Right forelimb (tissue), 1 donor: ENCODE data around the gene KLHL20.
A peak's percentile ranks its signal among the peaks of the same experiment; 100 is the strongest.
"Not testable (repeated sequence)": the region's sequence is repeated elsewhere in the genome, so short reads cannot be mapped to it uniquely, and the experiment has no call there.

Experiments
- DNase-seq: peaks from one replicate; pipeline ENCODE4 v3.0.0-alpha.2; 2018

The KLHL20 gene

DNA sequence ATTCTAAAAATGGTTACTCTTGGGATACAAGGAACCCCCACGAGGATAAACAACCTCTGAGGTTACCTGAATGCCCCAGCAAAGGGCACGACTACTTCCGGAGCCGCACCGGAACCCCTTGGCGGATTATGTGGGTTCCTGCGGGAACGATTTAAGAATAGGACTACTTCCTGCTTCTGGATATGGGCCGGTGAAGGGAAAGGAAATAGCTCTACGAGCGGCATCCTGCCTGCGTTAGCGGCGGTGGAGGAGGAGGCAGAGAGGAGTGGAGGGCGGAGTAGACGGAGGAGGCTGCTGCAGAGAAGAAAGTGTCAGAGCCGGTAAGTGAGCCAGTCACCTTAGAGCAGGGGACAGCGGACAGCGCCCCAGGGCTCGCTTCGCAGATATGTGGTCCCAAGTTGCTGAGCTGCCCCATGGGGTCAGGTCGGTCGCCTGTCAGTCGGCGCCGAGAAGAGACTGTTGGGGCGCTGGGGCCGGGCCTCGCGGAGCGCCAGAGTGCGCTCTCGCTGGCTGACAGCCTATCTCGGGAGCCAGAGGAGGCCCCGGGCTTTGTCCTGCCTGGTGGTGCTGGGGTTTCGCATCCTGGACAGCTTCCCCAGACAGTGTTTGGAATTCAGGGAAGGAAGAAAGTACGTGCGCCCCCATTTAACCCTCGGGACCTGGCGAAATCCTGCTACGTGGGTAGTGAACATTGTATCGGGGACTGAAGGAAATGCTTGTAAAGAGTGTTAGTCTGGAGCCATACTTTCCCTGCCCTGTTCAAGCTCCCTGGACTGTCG, at the start of gene KLHL20:
Gene KLHL20 (plus strand): TSS at position 223 of the 779 bp plus-strand sequence. CDS start 1,063 bp downstream, outside the sequence.
- peak; percentile 87 for DNase-seq

GRCh38 chr1:173666646-173667045, 48.1 kb upstream of the KLHL20 start:
- DNase-seq: no peak

DNA sequence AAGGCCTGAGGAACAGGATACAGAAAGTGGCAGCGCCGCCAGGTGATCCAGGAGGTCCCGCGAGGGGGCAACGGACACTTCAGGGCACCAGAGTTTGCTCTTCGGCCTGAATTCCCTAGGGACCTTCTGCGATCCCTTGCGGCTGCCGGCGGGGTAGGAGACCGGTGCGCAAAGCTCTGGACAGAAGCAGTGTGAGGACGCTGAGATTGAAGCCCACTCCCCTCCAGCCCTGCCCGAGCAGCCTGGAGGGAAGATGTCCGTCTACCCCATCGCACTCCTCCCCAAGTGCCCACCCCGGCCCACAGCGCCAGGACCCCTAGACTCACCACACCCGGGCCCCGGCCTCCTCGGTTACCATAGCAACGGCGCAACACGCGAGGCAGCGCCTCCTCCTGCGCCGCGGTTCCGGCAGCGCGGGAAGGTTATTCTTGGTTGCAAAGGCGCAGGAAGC, 45.3 kb upstream of the KLHL20 start, which contains the start of gene ANKRD45:
Gene ANKRD45 (minus strand): TSS at position 361 of the 451 bp plus-strand sequence. CDS start 10,433 bp downstream, outside the sequence.
- DNase-seq: peak; percentile 73

GRCh38 chr1:173674496-173674895, 40.3 kb upstream of the KLHL20 start:
- DNase-seq: not testable (repeated sequence)

GRCh38 chr1:173680152-173680551, 34.6 kb upstream of the KLHL20 start:
- not testable (repeated sequence) for DNase-seq

DNA sequence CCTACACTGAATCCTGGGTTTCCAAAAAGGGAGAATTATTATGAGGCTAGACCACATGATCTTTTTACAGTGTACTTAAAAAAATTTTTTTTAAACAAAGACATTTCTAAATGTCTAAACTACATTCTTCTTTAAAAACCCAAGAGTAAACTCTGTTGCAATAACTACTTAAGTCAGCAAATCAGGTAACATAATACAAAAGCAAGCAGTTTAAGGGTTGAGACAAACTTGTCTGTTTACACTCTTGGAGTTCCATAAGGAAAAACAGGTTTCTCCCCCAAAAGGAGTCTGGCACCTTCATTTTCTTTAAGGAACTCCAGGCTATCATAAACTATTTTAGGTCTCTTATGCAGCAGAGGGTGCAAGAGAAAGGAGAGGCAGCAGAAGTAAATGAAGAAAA, 32.6 kb upstream of the KLHL20 start:
- DNase-seq: no peak

- DNase-seq: not testable (repeated sequence)
Measured at GRCh38 chr1:173683838-173684237, 30.9 kb upstream of the KLHL20 start.

GRCh38 chr1:173685121-173685520, 29.7 kb upstream of the KLHL20 start:
- not testable (repeated sequence) for DNase-seq

- DNase-seq: no peak
Measured at GRCh38 chr1:173688300-173688699, 26.5 kb upstream of the KLHL20 start.

GRCh38 chr1:173693238-173693637, 21.5 kb upstream of the KLHL20 start:
- DNase-seq: no peak

DNA sequence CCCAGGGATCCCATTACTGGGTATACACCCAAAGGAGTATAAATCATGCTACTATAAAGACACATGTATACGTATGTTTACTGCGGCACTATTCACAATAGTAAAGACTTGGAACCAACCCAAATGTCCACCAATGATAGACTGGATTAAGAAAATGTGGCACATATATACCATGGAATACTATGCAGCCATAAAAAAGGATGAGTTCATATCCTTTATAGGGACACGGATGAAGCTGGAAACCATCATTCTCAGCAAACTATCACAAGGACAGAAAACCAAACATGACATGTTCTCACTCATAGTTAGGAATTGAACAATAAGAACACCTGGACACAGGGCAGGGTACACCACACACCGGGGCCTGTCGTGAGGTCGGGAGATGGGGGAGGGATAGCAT, 13.5 kb upstream of the KLHL20 start:
- not testable (repeated sequence) for DNase-seq

- DNase-seq: no peak
Measured at GRCh38 chr1:173702736-173703135, 12.0 kb upstream of the KLHL20 start.

DNA sequence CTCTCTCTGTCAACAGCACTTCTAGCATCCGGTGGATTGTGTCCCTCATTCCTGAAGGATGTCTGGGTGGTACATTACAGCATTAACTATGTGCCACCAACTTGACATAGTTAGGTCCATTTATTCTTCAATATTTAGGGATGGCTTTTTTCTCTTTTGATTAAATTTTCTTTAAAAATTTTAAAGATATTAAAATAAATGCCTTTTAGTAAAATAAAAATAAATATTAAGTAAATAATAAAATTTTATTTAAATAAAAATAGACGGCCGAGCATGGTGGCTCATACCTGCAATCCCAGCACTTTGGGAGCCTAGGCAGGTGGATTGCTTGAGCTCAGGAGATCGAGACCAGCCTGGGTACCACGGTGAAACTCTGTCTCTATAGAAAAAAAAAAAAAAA, 9.7 kb upstream of the KLHL20 start:
- DNase-seq: no peak

DNA sequence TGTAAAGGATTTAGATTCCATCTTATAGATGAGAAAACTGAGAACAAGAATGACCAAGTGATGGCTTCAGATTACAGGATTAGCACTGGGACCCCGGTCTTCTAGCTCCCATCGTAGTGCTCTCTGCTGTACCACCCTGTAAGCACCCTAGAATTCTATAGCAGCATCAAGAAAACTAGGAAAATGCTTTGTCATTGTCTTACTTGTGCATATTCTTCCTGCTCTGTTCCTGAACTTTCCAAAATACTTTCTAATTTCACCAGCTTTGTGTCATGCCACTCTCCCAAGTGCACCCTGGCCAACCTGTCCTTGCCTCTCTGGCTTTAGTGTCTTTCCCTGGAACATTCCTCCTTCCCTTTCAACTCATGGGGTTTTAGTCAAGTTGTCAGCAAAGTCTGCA, 6.0 kb upstream of the KLHL20 start:
- no peak for DNase-seq

DNA sequence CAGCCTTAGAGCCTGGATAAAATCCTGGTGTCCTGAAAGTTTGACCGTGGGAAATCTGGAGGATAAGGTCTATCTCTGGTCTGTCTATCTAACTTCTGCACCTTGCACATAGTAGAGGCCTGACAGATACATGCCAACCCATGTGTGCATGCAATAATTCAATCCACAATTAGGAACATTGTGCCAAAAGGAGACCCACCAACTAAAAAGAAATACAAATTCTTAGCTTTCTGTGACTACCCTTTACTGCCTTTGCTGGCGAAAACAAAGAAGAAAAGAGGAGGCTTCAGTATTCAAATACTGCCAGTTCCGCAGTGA, 381 bp upstream of the KLHL20 start:
- no peak for DNase-seq

DNA sequence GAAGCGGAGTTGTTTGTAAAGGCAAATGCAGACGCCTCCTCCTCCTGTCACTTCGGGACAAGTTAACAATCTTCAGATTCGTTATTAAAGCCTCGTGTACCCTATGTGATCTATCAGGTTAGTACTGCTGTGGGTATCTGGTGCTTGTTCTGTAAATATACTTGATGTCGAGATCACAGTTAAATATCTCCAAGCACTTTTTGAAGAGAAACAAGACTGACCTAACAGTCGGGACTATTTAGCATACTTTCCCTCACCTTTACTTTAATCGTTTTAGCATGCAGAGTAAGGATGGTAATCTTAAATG, 710 bp downstream of the KLHL20 start:
- DNase-seq: no peak

DNA sequence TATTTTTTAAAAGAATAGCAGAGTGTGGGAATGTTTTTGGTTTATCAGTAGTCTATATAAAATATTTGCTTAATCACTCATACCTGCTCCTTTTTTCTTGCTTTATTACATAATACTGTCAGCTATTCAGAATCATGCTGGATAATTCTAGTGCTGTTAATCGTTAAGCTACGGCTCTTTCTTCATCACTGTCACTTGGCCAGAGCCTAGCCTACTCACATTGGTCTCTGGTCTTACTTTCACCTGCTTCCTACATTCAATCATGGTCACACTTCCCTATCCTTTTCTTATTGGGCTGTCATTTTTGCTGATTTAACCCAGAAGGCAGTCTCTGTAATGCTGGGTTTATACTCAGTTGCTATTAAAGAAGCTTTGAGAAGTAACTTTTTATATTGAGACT, 2.5 kb downstream of the KLHL20 start:
- no peak for DNase-seq

DNA sequence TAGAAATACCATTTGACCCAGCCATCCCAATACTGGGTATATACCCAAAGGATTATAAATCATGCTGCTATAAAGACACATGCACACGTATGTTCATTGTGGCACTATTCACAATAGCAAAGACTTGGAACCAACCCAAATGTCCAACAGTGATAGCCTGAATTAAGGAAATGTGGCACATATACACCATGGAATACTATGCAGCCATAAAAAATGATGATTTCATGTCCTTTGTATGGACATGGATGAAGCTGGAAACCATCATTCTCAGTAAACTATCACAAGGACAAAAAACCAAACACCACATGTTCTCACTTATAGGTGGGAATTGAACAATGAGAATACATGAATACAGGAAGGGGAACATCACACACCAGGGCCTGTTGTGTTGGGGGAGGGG, 16.6 kb downstream of the KLHL20 start:
- not testable (repeated sequence) for DNase-seq

DNA sequence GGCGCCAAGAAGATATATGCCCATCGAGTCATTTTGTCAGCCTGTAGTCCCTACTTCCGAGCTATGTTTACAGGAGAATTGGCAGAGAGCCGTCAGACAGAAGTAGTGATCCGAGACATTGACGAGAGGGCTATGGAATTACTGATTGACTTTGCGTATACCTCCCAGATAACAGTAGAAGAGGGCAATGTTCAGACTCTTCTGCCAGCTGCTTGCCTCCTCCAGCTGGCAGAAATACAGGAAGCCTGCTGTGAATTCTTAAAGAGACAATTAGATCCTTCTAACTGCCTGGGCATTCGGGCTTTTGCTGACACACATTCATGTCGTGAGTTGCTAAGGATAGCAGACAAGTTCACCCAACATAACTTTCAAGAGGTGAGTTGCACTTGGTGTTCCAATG, 19.1 kb downstream of the KLHL20 start:
- DNase-seq: no peak

GRCh38 chr1:173736104-173736503, 21.3 kb downstream of the KLHL20 start:
- not testable (repeated sequence) for DNase-seq

DNA sequence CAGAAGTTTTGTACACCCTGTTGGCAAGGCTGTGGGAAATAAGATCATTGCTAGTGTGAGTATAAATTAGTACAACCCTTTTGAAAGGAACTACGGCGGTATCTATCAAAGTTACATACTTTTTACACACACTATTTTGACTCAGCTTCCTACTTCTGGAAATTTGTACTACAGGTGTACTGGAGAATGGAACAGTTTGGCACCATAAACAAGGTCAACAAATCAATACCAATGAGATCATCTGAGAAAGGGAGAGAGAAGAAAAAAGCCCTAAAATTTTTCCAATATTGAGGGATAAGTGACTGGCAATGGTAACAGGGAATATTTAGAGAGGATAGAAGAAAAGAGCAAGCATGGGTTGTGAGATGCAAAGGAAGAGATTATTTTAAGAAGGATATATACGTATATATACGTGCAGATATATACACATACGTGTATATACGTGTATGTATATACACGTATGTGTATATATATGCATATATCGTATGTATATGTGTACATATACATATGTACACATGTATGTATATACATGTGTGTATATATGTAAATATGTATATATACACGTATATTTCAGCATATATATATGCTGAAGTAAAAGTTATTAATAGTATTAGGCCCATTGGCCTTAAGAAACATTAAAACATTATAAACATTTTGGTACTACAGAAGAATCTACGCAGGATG, 27.6 kb downstream of the KLHL20 start:
- DNase-seq: no peak

DNA sequence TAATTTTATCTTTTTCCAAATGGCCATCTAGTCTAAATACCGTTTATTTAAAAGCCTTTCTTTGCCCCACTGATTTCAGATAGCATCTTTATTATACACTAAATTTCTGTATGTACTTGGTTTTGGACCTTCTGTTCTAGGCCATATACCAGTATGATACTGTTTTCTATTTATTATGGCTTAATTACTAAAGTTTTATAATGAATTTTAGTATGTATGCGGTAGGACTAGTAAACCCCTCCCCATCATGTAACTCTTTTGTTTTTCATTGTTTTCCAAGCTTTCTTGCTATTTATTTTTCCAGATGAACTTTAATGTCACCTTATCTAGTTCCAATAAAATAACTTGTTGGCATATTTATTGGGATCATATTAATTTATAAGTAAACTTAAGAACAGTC, 29.9 kb downstream of the KLHL20 start:
- no peak for DNase-seq

DNA sequence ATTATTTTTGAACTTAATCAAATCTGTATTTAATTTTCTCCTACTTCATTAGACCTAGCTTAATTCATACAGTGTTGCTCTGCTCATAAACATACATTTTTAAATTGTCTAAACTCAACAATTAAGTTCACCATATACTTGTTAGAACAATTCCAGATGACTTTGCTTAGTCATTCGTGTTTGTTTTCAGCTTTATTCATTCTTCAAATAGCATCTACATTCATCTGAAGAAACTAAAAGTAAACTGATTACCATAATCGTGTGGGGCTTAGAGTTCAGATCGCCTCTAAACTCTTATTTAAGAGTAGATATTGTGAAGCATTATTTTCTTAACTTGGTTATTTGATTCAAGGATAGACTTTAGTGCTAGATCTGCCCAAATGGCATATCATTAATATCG, 34.4 kb downstream of the KLHL20 start:
- DNase-seq: no peak

GRCh38 chr1:173753830-173754229, 39.0 kb downstream of the KLHL20 start:
- no peak for DNase-seq

GRCh38 chr1:173757666-173758065, 42.9 kb downstream of the KLHL20 start:
- no peak for DNase-seq
